ENCODE data around the gene PDK4. TPM values are rescaled to one million over a fixed set of nuclear protein-coding genes. Genes with fewer than 3 reads are reported as not detected.

Gene PDK4
- total and polyA plus RNA-seq, 3 experiments from 2014 or later: 0.74 to 1.2 TPM; not detected in 1

GRCh38 chr7:95540366-95540765, 56.0 kb downstream of the PDK4 start:
- Mint-ChIP-seq H3K9me3 (peaks cover 0 to under 1% (median 0%) of the 10 kb centered on the region in 5 donors), H3K4me3 (no peak overlapping the region), H3K36me3 (no peaks in the 10 kb centered on the region), H3K27ac (no peak overlapping the region), H3K4me1 (no peaks in the 10 kb centered on the region), H3K27me3 (peaks cover 0 to 20% of the 10 kb centered on the region in 2 donors)
- Histone ChIP-seq H3K36me3 (ENCODE audit: insufficient read depth, low read length) (no peaks in the 10 kb centered on the region), H3K4me3 (ENCODE audit: low read length) (no peak overlapping the region), H3K4me1 (ENCODE audit: insufficient read depth, low read length) (no peaks in the 10 kb centered on the region), H3K27me3 (ENCODE audit: insufficient read depth, low read length, poor library complexity, severe bottlenecking) (no peaks in the 10 kb centered on the region), H3K9me3 (ENCODE audit: low read length) (no peaks in the 10 kb centered on the region), H3K27ac (ENCODE audit: low read depth, low read length) (no peak overlapping the region)
- ChIA-PET CTCF (no interaction called here), POLR2A (no interaction called here)
- no peak for DNase-seq

GRCh38 chr7:95539426-95539825, 56.9 kb downstream of the PDK4 start:
- Histone ChIP-seq H3K4me3 (ENCODE audit: low read length) (no peak overlapping the region), H3K36me3 (ENCODE audit: insufficient read depth, low read length) (no peaks in the 10 kb centered on the region), H3K27ac (ENCODE audit: low read depth, low read length) (no peak overlapping the region), H3K9me3 (ENCODE audit: low read length) (no peaks in the 10 kb centered on the region), H3K27me3 (ENCODE audit: insufficient read depth, low read length, poor library complexity, severe bottlenecking) (no peaks in the 10 kb centered on the region), H3K4me1 (ENCODE audit: insufficient read depth, low read length) (no peaks in the 10 kb centered on the region)
- no peak overlapping the region for H3K27ac Mint-ChIP-seq
- H3K4me1 Mint-ChIP-seq: no peaks in the 10 kb centered on the region
- ChIA-PET POLR2A (no interaction called here), CTCF (no interaction called here)
- no peaks in the 10 kb centered on the region for H3K9me3 Mint-ChIP-seq
- no peaks in the 10 kb centered on the region for H3K36me3 Mint-ChIP-seq
- no peak overlapping the region for H3K4me3 Mint-ChIP-seq
- DNase-seq: no peak
- H3K27me3 Mint-ChIP-seq: peaks cover 0 to 27% of the 10 kb centered on the region in 2 donors

DNA sequence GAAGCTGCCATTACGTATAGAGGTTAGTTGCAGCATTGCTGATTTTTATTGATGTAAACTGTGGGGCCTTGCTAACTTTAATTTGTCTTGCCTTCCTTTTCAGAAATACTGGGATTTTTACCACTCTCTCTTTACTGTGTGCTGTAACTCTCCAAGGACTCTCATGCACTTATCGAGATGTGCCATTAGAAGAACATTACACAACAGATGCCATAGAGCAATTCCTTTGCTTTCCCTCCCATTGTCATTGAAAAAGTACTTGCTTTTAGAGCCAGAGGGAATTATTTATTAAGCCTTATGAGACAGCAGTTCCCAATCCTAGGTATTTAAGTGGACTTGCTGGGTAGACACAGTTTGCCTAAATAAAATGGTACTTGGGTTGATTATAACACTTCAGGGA, 58.8 kb downstream of the PDK4 start:
- H3K4me1 Mint-ChIP-seq: no peaks in the 10 kb centered on the region
- no peaks in the 10 kb centered on the region for H3K9me3 ChIP-seq (ENCODE audit: low read length)
- CTCF ChIA-PET: no interaction called here
- H3K27ac ChIP-seq (ENCODE audit: low read depth, low read length): no peak overlapping the region
- H3K36me3 Mint-ChIP-seq: no peaks in the 10 kb centered on the region
- no peaks in the 10 kb centered on the region for H3K36me3 ChIP-seq (ENCODE audit: insufficient read depth, low read length)
- no peaks in the 10 kb centered on the region for H3K9me3 Mint-ChIP-seq
- H3K4me3 Mint-ChIP-seq: no peak overlapping the region
- POLR2A ChIA-PET: no interaction called here
- no peak overlapping the region for H3K4me3 ChIP-seq (ENCODE audit: low read length)
- H3K27ac Mint-ChIP-seq: no peak overlapping the region
- peaks cover 1 to 29% of the 10 kb centered on the region in 2 donors for H3K27me3 Mint-ChIP-seq
- H3K27me3 ChIP-seq (ENCODE audit: insufficient read depth, low read length, poor library complexity, severe bottlenecking): no peaks in the 10 kb centered on the region
- no peaks in the 10 kb centered on the region for H3K4me1 ChIP-seq (ENCODE audit: insufficient read depth, low read length)
- DNase-seq: no peak

DNA sequence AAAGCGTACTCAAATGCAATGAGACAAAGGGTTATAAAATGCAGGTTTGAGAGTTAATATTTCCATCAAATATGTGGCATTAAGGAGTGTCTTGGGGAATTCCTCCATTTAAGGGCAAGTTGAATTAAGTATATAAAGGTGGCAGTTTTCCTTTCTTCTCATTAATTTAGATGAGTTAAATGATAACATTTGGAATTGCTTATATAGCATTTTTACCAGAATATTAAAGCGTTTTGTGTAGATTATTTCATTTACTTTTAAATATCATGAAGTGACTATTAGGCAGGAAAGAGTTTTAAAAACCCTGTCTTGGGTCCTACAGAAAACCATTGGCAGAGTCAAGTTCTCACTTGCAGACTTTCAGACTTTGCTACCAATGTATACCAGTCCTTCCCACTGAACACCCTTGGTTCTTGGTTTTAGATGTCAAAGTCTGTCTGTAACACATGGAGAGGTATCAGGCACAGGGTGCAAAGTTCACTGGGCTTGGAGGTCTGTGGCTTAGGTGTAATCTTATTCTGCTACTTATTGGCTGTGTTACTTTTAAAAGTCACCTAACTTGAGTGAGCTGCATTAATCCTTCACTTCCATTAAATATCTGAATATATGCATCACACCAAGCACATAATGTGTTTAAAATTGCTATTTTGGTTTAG, 59.5 kb downstream of the PDK4 start:
- ChIA-PET POLR2A (no interaction called here), CTCF (no interaction called here)
- Histone ChIP-seq H3K4me1 (ENCODE audit: insufficient read depth, low read length) (no peaks in the 10 kb centered on the region), H3K9me3 (ENCODE audit: low read length) (no peaks in the 10 kb centered on the region), H3K27me3 (ENCODE audit: insufficient read depth, low read length, poor library complexity, severe bottlenecking) (no peaks in the 10 kb centered on the region), H3K4me3 (ENCODE audit: low read length) (no peak overlapping the region), H3K27ac (ENCODE audit: low read depth, low read length) (no peak overlapping the region), H3K36me3 (ENCODE audit: insufficient read depth, low read length) (no peaks in the 10 kb centered on the region)
- no peak for DNase-seq
- Mint-ChIP-seq H3K27me3 (peaks cover 1 to 29% of the 10 kb centered on the region in 2 donors), H3K27ac (no peak overlapping the region), H3K9me3 (no peaks in the 10 kb centered on the region), H3K4me3 (no peak overlapping the region), H3K4me1 (no peaks in the 10 kb centered on the region), H3K36me3 (no peaks in the 10 kb centered on the region)

GRCh38 chr7:95535662-95536061, 60.7 kb downstream of the PDK4 start:
- Histone ChIP-seq H3K36me3 (ENCODE audit: insufficient read depth, low read length) (no peaks in the 10 kb centered on the region), H3K4me3 (ENCODE audit: low read length) (no peak overlapping the region), H3K4me1 (ENCODE audit: insufficient read depth, low read length) (no peaks in the 10 kb centered on the region), H3K27ac (ENCODE audit: low read depth, low read length) (no peak overlapping the region), H3K9me3 (ENCODE audit: low read length) (no peaks in the 10 kb centered on the region), H3K27me3 (ENCODE audit: insufficient read depth, low read length, poor library complexity, severe bottlenecking) (no peaks in the 10 kb centered on the region)
- no peak overlapping the region for H3K4me3 Mint-ChIP-seq
- H3K4me1 Mint-ChIP-seq: no peaks in the 10 kb centered on the region
- CTCF ChIA-PET: interaction anchor here (1.3 kb wide), 1 partner anchor 24 kb away, joined by 3 read pairs; no protein-coding TSS in a partner anchor
- H3K36me3 Mint-ChIP-seq: no peaks in the 10 kb centered on the region
- H3K27me3 Mint-ChIP-seq: peaks cover 1 to 29% of the 10 kb centered on the region in 2 donors
- POLR2A ChIA-PET: no interaction called here
- no peak overlapping the region for H3K27ac Mint-ChIP-seq
- no peaks in the 10 kb centered on the region for H3K9me3 Mint-ChIP-seq
- no peak for DNase-seq

- Mint-ChIP-seq H3K27ac (no peak overlapping the region), H3K36me3 (no peaks in the 10 kb centered on the region), H3K4me1 (no peaks in the 10 kb centered on the region), H3K4me3 (no peak overlapping the region), H3K9me3 (no peaks in the 10 kb centered on the region), H3K27me3 (peaks cover 1 to 29% of the 10 kb centered on the region in 2 donors)
- H3K4me3 ChIP-seq (ENCODE audit: low read length): no peak overlapping the region
- POLR2A ChIA-PET: no interaction called here
- no peaks in the 10 kb centered on the region for H3K9me3 ChIP-seq (ENCODE audit: low read length)
- DNase-seq: no peak
- H3K27ac ChIP-seq (ENCODE audit: low read depth, low read length): no peak overlapping the region
- CTCF ChIA-PET: interaction anchor here (1.3 kb wide), 1 partner anchor 23 kb away, joined by 3 read pairs; no protein-coding TSS in a partner anchor
- no peaks in the 10 kb centered on the region for H3K27me3 ChIP-seq (ENCODE audit: insufficient read depth, low read length, poor library complexity, severe bottlenecking)
- no peaks in the 10 kb centered on the region for H3K4me1 ChIP-seq (ENCODE audit: insufficient read depth, low read length)
- no peaks in the 10 kb centered on the region for H3K36me3 ChIP-seq (ENCODE audit: insufficient read depth, low read length)
Observed at GRCh38 chr7:95534796-95535195, 61.5 kb downstream of the PDK4 start.

Other genes with a start within 250 kb of the PDK4 start
- gene PON3, start 200.1 kb downstream of the PDK4 start, total RNA-seq: not detected
- gene PON3, start 200.1 kb downstream of the PDK4 start, polyA plus RNA-seq: not detected
- gene PON2, start 161.5 kb downstream of the PDK4 start, total RNA-seq: 1 to 10 TPM; 6.0 to 7.0 TPM
- gene PON2, start 161.5 kb downstream of the PDK4 start, polyA plus RNA-seq: 6.5 TPM
- not detected for gene ASB4, start 110.6 kb downstream of the PDK4 start, total RNA-seq
- not detected for gene ASB4, start 110.6 kb downstream of the PDK4 start, polyA plus RNA-seq
- gene DYNC1I1, start 176.0 kb upstream of the PDK4 start, total RNA-seq: not detected
- not detected for gene DYNC1I1, start 176.0 kb upstream of the PDK4 start, polyA plus RNA-seq

Data from CD8-positive, alpha-beta memory T cell (primary cell).